NCI-H2171 treated with DMSO at 0.1 percent for 48 hours (cell line): Measurements from ENCODE around the gene RALGAPA2.
"Not testable (repeated sequence)": the region's sequence is repeated elsewhere in the genome, so short reads cannot be mapped to it uniquely, and the experiment has no call there.

Experiments used
- DNase-seq: peaks from one replicate; lab custom pipeline; 2025; lab: John Stamatoyannopoulos, UW

Gene RALGAPA2

DNA sequence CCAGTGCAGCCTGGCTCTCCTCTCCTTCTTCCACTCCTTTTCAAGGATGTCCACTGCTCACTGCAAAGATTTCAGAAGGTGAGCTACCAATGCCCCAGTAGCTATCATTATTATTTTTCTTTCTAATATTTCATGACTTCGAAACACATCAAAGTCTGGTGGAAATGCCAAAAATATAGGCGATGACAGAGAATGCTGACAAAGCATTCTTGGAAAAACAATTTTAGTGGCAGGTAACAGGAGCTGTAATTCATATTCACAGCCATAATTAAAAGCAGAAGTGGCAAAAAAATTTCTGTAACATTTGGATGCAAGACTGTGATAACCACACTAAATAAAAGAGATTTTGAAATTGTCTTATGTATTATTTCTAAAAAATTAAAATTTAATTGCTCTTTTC lies 133.6 kb downstream of the RALGAPA2 start:
- no peak for DNase-seq

DNA sequence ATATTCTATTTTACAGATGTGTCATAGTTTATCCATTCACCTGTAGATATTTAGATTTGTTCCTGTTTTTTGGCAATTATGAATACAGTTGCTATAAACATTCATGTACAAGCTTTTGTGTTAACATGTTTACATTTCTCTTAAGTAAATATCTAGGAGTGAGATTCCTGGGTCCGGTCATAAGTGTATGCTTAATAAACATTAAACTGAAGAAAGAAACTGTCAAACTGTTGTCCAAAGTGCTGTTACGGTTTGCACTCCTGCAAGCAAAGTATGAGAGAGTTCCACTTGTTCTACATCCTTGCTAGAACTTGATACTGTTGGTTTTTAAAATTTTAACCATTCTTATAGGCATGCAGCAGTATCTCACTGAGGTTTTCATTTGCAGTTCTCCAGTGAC lies 138.6 kb downstream of the RALGAPA2 start:
- no peak for DNase-seq

DNA sequence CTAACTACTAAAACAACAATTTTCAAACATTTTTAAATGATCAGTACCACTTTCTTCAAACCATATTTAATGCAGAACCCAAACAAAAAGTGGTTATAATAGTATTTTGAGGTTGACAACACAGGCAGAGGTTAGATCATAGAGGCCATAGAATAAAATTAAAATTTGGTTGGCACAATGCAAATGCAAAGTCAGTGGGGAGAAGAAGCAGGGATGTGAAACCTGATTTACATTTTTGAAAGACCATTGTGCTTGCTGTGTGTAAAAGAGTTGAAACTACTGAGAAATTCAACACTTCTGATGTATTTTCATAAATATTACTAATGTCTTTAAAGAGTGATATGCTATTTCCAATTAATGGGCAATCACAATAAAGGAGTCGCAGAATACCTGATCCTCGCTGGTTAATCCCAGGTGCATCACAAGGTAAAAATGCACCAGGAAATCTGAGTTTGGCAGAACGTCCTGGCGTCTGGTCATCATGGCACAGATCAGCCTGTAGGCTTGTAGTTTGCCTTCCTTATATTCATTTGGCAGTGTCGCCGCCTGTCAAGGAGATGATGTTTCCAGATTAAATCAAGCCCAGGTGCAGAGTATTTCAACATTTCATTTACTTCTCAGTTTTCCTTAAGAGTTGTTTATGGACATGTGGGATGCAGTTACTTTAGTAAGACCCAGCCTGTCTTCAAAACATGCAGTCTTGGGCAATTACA lies 141.2 kb downstream of the RALGAPA2 start:
- no peak for DNase-seq

DNA sequence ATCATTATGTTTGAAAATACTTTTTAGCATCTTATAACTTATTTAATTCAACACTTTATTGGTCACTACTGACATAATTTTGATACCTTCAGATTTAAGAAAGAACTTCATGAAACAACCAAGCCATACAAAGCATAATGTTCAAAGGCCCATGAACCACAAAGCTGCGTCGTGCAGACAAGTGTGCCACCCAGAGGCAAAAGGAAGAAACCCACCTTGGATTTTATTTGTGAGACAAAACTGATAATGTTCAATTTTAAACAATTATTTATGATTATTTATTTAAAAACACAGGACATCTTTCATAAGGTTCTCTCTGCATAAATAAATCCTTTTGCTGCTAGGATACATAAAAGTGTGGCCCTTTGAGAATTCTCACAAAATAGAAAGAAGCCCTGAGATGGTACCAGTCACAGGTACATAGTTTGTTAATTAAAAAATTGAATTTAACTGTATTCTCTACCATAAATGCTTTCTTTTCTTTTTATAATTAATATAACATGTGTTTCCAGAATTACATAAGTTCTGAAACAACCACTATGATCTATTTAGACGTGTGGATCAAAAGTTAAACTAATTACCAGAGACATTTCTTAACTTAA lies 143.7 kb downstream of the RALGAPA2 start:
- DNase-seq = peak; percentile 90

DNA sequence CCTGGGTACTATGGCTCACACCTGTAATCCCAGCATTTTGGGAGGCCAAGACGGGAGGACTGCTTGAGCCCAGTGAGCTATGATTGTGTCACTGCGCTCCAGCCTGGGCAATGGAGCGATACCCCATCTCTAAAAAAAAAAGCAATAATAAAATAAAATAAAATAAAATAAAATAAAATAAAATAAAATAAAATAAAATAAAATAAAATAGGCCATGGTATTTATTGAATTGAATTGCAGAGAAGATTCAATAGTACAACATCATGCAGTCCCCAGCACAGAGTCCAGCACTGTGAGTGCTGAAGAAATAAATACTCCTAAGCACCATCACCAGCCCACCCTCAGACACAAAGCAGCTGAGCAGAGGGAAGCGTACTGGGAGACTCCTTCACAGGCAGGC lies 144.7 kb downstream of the RALGAPA2 start:
- peak; percentile 48 for DNase-seq

DNA sequence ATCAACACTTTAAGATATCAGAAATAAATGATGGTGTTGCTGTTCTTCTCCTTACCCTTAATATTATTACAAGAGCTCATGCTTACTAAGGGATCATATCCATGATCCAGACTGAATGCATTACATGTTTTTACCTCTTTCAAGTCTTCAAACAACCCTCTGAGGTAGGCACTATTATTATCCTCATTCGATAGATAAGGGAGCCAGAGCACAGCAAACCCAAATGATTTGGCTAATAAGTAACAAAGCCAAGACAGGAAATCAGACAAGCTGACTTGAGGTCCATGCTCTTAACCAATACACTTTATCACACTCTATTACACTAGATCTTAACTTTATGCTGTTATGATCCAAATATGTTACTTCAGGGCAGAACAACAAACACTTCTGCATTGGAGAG lies 145.9 kb downstream of the RALGAPA2 start:
- peak; percentile 39 for DNase-seq

DNA sequence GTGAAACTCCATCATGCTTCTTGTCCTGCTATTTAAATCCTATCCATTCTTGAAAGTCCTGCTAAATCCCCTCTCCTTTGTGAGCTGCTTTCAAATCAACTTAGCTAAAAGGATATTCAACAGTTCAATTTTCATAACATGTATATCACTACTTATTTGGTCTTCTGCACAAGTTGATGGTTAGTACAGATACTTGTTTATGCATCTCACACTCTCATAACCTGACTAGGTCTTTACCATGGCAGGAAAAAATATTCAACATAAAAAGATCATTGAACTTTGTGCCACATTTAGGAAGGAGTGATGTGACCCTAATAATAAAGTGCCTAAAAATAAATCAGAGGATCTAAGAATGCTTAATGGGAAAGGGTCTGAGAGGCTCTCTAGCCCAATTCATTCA lies 148.2 kb downstream of the RALGAPA2 start:
- DNase-seq = no peak

DNA sequence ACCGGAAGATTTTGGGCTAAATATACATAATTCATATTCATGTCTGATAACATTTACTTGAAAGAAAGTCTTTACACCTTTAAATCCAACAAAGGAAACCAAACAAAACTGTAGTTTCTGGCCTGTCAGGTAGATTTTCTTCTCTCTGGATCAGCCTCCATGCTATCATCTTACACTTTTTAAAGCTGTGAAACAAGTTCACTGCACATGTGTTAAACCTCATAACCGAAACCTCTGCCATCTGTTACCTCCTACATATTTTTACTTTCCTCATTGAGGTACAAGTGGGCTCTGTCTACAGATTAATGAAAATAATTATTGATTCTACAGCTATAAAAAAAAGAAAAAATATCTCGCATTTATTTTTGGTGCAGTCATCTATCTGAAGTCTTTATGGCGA lies 149.9 kb downstream of the RALGAPA2 start:
- DNase-seq = peak; percentile 98

DNA sequence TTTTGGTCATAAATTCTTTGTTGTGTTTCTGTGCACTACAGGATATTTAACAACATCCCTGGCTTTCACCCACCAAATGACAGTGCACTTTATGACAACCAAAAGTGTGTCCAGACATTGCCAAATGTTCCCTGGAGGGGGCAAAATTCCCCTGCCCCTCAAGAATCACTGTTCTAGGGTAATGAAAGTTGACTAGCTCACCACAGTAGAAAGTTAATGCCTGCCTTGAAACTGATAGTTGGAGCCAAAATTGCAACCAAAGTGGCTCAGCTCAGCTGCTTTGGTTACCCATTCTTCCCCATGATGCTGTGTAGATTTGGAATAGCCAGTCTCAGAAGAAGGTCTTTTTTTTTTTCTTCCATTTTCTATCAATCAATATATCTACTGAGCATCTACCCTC lies 150.6 kb downstream of the RALGAPA2 start:
- DNase-seq = no peak

DNA sequence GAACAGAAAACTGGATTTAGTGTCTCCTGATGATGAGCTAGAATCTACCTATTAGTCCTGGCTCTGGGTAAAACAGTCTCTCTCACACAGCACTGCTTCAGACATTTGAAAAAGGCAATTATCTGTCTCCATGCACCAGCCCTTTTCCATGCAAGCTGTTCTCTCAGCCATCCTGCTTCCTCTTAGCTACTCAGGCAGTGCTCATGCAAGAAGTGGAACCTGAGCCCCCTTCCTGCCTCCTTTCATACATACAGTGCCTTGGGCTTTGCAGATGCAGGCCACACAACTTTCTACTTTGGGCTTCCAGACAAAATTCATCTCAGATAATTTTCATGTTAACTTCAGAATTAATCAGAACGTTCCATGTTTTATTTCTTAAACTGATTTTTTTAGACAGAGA lies 151.3 kb downstream of the RALGAPA2 start:
- peak; percentile 80 for DNase-seq

DNA sequence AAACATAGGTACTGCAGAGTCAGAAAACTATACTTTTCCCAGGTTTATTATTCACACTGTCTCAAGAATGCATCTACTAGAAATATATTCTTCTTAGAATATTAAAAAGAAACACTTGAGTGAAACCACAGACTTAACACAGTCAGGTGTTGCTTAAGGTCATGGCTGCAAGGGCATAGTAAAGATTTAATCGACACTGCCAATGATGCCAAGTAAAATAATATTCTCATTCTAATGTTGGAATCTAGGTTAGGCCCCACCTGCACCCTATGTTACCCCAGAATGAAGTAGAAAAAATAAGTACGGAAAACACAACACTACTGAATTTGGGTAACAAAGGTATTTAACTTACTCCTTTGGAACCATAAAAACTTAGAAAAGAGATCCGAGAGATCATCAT lies 155.0 kb downstream of the RALGAPA2 start:
- DNase-seq = no peak

DNA sequence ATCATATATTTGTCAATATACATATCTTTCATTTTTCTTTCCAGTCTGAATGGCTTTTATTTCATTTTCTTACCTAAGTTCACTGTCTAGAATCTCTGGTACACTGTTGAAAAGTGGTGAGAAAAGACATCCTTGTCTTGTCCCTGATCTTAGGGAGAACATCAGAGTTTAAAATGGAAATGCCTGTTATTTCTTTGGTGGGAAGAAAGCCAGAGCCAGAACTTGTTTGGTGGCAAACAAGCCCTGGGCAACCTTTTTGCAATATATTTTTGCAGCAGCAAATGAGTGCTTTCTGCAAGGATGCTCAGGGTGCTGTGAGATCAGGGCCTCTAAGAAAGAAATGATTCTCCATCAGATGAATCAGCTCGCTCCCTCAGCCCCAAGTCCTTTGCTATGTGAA lies 156.6 kb downstream of the RALGAPA2 start:
- DNase-seq = no peak

DNA sequence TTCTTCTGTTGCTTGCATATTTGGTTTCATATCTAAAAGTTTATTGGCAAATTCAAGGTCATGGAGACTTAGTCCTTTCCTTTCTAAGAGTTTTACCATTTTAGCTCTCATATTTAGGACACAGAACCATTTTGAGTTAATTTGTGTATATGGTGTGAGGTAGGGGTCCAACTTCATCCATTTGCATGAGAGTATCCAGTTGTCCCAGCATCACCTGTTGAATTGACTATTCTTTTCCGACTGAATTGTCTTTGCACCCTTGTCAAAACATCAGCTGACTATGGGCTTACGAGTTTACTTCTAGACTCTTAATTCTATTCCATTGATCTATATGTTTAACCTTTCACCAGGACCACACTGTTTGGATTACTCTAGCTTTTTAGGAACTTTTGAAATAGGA lies 157.5 kb downstream of the RALGAPA2 start:
- no peak for DNase-seq

DNA sequence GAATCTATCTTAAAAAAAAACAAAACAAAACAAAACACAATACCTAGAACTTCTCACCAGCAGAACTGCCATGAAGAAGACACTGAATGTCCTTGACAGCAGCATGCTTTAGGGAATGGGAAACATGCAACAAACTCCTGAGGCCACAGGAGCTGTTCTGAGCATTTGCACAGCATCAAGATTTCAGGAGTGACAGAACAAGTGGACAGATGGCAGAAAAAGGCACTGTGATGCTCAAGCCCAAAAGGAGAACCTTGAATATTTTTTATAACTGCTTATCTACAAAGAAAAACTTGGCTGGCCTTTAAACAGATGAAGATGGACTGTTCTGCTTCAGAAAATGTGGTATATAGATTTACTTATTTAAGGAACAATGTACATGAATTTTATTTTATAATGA lies 158.9 kb downstream of the RALGAPA2 start:
- peak; percentile 86 for DNase-seq

DNA sequence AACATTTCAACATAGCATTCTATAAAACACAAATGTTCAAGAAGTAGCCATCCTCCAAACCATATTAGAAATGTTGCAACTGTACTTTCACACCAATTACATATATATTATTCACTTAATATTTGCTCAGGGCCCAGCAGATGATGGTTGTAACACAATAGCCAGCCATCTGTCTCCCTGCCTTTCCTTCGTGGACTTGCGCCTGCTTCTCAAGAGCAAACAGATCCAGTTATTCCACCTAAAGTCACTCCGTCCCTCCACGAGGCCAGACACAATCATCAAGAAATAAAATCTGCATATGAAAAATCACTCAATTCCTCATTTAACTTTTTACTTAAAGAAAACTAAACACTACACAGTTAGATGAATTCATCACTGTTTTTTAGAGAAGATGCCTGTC lies 160.4 kb downstream of the RALGAPA2 start:
- peak; percentile 98 for DNase-seq

DNA sequence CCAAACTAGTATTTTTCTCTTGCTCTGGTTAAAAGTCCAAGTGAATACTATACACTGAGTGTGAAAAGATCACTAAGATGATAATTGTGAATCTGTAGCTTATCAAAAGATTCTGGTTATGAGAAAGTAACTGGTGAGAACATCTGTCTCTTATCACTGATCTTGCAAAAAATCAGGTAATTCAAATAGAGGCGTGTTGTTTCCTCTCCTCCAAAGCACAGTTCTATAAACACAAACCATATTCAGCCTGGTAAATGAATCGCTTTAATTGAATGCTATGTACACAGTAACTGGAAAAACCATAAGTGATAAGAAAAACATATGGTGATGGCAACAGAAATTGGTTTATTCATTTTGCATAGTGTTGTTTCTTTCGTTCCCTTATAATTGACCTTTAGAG lies 161.0 kb downstream of the RALGAPA2 start:
- peak; percentile 96 for DNase-seq

DNA sequence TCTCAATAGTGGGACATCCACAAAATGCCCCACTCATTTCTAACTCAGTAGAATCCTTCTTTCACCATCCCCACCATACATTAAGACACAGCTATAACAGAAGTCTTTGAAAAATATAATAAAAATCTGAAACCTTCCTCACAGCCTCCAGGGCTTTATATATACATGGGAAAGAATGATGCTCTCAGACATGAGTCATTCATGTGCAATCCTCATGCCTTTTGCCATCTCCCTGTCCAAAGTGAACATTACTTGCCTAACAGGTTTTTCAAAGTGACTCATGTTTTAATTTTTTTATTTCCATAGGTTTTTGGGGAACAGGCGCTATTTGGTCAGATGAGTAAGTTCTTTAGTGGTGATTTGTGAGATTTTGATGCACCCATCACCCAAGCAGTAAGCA lies 162.7 kb downstream of the RALGAPA2 start:
- DNase-seq = no peak

DNA sequence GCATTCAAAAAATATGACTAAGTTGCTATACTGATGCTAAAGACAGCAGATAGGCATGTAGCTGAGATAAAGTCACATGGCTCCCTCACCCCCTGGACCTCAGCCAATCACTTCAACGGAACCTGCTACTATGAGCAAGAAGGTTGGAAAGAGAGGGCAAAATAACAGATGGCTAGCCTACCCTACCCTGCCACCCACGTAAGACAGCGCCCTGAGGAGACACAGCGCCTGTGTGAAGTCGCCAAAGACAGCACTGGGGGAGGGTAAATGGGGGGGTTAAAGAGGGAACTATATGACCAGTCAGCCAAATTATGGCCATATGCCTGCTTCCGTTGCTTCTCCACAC lies 163.2 kb downstream of the RALGAPA2 start:
- DNase-seq = peak; percentile 100

DNA sequence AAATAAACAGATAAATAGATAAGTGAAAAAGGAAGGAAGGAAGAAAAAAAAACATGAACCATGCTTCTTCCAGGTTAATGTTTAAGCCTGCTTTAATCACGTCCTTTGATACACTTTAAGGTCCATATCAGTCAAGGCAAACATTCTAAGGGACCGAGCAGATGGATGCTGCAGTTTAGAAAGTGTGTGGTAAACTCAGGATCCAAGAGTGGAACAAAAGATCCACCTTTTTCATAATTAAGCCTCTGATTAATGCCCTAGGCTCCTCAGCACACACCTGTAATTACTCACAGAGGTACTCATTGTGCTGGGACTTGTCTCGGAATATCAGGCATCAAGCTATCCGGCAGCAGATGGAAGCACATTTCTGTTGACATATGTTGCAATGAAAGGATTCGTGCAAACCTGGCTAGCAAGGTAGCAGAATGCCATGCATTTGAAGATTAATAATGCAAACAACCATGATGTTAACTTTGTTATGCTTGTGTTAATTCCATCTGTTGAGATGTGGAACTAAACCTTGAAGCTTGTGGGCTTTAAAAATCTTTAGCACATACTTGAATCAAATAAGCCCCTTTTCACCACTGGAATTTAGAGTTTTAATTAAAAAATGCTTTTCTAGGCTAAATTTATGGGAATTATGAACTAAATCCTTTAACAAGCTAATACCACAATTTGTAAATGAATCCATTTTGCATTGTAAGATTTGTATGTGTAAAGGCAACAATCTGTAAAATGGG lies 163.7 kb downstream of the RALGAPA2 start:
- DNase-seq = peak; percentile 100

DNA sequence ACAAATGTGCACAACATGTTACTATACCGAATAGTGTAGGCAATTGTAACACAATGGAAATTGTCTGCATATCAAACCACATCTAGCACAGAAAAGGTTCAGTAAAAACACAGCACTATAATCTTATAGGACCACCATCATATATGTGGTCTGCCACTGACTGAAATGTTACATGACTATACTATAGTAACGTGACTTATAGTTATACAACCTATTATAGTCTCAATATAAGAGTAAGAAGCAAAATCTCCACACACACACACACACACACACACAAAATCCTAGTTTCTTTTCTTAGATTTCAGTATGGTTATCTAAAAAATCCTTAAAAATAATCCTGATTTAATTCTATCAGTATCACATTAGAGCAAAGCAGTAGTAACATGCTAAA lies 164.6 kb downstream of the RALGAPA2 start:
- DNase-seq = no peak

DNA sequence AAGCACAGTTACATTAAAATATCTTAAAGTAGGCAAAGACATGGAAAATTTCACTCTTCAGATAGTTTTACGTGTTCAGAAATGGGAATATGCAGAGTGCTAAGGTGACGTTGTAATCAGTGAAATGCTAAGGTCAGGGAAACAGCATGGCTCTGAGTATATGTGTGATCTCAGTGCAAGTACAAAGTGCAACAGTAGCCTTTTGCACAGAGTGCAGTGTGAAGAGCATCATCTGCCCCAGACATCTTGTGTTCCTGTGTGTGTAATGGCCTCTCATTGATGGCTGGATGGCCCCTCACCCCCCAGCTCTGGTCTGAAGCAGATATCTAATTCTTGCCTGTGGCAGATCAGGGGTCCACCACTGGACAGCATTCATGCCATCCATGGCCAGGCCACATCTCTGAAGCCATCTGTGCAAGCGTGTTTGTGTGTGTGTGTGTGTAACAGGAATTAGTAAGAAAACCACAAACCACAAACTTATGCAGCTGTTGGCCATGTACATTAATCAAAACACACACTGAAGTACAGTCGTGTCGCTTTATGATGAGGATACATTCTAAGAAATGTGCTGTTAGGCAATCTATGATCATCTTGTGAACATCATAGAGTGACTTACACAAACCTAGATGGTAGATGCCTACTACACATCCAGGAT lies 165.1 kb downstream of the RALGAPA2 start:
- peak; percentile 44 for DNase-seq

DNA sequence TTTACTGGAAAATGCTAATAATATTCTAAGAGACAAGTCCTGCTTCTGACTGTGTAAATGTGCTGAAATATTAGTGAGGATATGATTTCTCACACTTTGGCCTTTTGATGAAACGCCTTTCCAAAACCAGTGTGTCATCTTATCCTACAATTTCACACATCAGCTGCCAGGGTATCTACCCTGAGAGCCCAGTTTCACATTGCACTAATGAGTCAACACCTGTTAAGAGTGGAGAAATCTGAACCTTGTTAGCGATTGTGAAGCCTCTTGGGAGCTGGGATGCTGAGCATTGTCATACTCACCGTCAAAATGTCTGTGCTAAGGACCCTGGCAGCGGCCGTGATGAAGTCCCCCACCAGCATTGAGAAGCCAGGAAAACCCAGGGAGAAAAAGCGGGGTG lies 166.0 kb downstream of the RALGAPA2 start:
- peak; percentile 99 for DNase-seq

DNA sequence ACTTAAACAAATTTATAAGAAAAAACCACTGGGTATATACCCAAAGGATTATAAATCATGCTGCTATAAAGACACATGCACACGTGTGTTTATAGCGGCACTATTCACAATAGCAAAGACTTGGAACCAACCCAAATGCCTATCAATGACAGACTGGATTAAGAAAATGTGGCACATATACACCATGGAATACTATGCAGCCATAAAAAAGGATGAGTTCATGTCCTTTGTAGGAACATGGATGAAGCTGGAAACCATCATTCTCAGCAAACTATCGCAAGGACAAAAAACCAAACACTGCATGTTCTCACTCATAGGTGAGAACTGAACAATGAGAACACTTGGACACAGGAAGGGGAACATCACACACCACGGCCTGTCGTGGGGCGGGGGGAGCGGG lies 169.1 kb downstream of the RALGAPA2 start:
- not testable (repeated sequence) for DNase-seq
